ENCODE results near the gene ANKS6.

ANKS6 gene

GRCh38 chr9:98738741-98739140 is 57.6 kb downstream of the ANKS6 start:
- DNase-seq (ENCODE audit: low read depth in 2 of 2) = no peak

GRCh38 chr9:98736226-98736625 is 60.1 kb downstream of the ANKS6 start:
- no peak for DNase-seq (ENCODE audit: low read depth in 2 of 2)

- no peak for DNase-seq (ENCODE audit: low read depth in 2 of 2)
Observed at GRCh38 chr9:98732801-98733200, 63.6 kb downstream of the ANKS6 start.

GRCh38 chr9:98732091-98732490 is 64.3 kb downstream of the ANKS6 start:
- no peak for DNase-seq (ENCODE audit: low read depth in 2 of 2)

GRCh38 chr9:98730871-98731270 is 65.5 kb downstream of the ANKS6 start:
- DNase-seq (ENCODE audit: low read depth in 2 of 2) = no peak

- DNase-seq (ENCODE audit: low read depth in 2 of 2) = no peak
Observed at GRCh38 chr9:98728500-98728899, 67.9 kb downstream of the ANKS6 start.

GRCh38 chr9:98727428-98727827 is 68.9 kb downstream of the ANKS6 start:
- DNase-seq (ENCODE audit: low read depth in 2 of 2) = no peak

GRCh38 chr9:98726735-98727134 is 69.6 kb downstream of the ANKS6 start:
- no peak for DNase-seq (ENCODE audit: low read depth in 2 of 2)

- no peak for DNase-seq (ENCODE audit: low read depth in 2 of 2)
Observed at GRCh38 chr9:98724810-98725530, 71.4 kb downstream of the ANKS6 start.

GRCh38 chr9:98721643-98722042 is 74.7 kb downstream of the ANKS6 start:
- no peak for DNase-seq (ENCODE audit: low read depth in 2 of 2)

GRCh38 chr9:98720402-98720801 is 76.0 kb downstream of the ANKS6 start:
- no peak for DNase-seq (ENCODE audit: low read depth in 2 of 2)

- DNase-seq (ENCODE audit: low read depth in 2 of 2) = no peak
Observed at GRCh38 chr9:98719055-98719454, 77.3 kb downstream of the ANKS6 start.

GRCh38 chr9:98714833-98715232 is 81.5 kb downstream of the ANKS6 start:
- DNase-seq (ENCODE audit: low read depth in 2 of 2) = no peak

- no peak for DNase-seq (ENCODE audit: low read depth in 2 of 2)
Observed at GRCh38 chr9:98712987-98713386, 83.4 kb downstream of the ANKS6 start.

GRCh38 chr9:98709968-98710965 is 86.1 kb downstream of the ANKS6 start:
- DNase-seq (ENCODE audit: low read depth in 2 of 2) = no peak

GRCh38 chr9:98708933-98709911 is 87.1 kb downstream of the ANKS6 start, which contains the start of gene GABBR2:
Gene GABBR2, minus strand, starts transcription at chr9:98708935. Its CDS starts 198 bp downstream, at chr9:98708737.
- no peak for DNase-seq (ENCODE audit: low read depth in 2 of 2)

GRCh38 chr9:98708103-98708932 is 88.0 kb downstream of the ANKS6 start:
- no peak for DNase-seq (ENCODE audit: low read depth in 2 of 2)

GRCh38 chr9:98707166-98708102 is 88.9 kb downstream of the ANKS6 start:
- no peak for DNase-seq (ENCODE audit: low read depth in 2 of 2)

GRCh38 chr9:98706651-98707165 is 89.6 kb downstream of the ANKS6 start:
- no peak for DNase-seq (ENCODE audit: low read depth in 2 of 2)
